Prostate gland (tissue), 2 donors: ENCODE measurements around the gene MLLT6.

ENCODE experiments used
- CTCF ChIP-seq, 4 experiments: fragments of 200-600 bp in 2 of 4; fragments of 450-650 bp in 2 of 4; sonication (generic) in 2 of 4; IDR thresholded peaks; 1 replicate in 3 of 4; 2 replicates in 1 of 4; pipeline ENCODE4 v1.5.1; 2016 to 2019; ENCODE audit warnings: antibody characterized with exemption in 4 of 4, mild to moderate bottlenecking in 2 of 4, moderate library complexity in 2 of 4
- POLR2AphosphoS5 ChIP-seq: sonication (generic); formaldehyde crosslinking; IDR thresholded peaks from one replicate; pipeline ENCODE4 v1.6.1; 2017; ENCODE audit warnings: antibody characterized with exemption

GRCh38 chr17:38711792-38712571 is 6.9 kb downstream of the MLLT6 start:
- TF ChIP-seq POLR2AphosphoS5 (no peak), CTCF (IDR thresholded peaks at IDR 0.05) (no peak)
